Transverse colon (tissue), 4 donors: ENCODE measurements around the gene TENM4.

Experiments used
- EP300 ChIP-seq: sonication (generic); formaldehyde crosslinking; IDR thresholded peaks from one replicate; pipeline ENCODE4 v1.6.1; 2017; ENCODE audit warnings: antibody characterized with exemption, low read depth
- POLR2AphosphoS5 ChIP-seq, 3 donors: sonication (generic); formaldehyde crosslinking; IDR thresholded peaks; one replicate each; pipeline ENCODE4 v1.6.1; 2016; ENCODE audit warnings: antibody characterized with exemption in 3 of 3
- TF ChIP-seq, protein P1 (sequence below), 5 experiments: fragments of 200-600 bp in 3 of 5; fragments of 450-650 bp in 2 of 5; sonication (generic) in 3 of 5; IDR thresholded peaks; 1 replicate in 2 of 5; 2 replicates in 3 of 5; pipeline ENCODE4 v1.5.1; 2016 to 2017; ENCODE audit warnings: antibody characterized with exemption in 5 of 5, inconsistent platforms in 3 of 5, mild to moderate bottlenecking in 2 of 5, moderate library complexity in 1 of 5

DNA sequence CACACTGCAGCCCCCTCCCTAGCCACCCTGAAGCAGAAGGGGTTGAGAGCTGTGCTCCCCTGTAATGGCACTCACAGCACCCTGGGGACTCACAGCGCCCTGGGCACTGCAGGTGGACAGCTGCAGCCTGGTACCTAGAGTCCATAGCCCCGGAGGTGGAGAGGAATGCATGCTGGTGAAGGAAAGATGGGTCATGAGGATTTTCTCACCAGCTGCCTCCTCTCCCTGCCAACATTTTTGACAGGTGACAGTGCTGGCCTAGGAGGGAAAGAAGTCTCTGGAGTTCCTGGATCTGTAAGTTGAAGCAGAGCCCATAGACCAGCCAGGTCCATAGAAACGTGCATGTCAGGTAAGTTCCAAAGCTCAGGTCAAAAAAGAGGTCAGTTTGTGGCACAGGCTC, 330.5 kb downstream of the TENM4 start:
- TF ChIP-seq POLR2AphosphoS5 (IDR thresholded peaks at IDR 0.05) = no peak
- TF ChIP-seq, protein P1, sequence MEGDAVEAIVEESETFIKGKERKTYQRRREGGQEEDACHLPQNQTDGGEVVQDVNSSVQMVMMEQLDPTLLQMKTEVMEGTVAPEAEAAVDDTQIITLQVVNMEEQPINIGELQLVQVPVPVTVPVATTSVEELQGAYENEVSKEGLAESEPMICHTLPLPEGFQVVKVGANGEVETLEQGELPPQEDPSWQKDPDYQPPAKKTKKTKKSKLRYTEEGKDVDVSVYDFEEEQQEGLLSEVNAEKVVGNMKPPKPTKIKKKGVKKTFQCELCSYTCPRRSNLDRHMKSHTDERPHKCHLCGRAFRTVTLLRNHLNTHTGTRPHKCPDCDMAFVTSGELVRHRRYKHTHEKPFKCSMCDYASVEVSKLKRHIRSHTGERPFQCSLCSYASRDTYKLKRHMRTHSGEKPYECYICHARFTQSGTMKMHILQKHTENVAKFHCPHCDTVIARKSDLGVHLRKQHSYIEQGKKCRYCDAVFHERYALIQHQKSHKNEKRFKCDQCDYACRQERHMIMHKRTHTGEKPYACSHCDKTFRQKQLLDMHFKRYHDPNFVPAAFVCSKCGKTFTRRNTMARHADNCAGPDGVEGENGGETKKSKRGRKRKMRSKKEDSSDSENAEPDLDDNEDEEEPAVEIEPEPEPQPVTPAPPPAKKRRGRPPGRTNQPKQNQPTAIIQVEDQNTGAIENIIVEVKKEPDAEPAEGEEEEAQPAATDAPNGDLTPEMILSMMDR (IDR thresholded peaks at IDR 0.05) = no peak
- TF ChIP-seq EP300 = no peak
